CD4-positive, alpha-beta T cell treated with Interleukin-6 for 4 hours (primary cell): ENCODE data around the gene RAB35.
"Not testable (repeated sequence)": the region's sequence is repeated elsewhere in the genome, so short reads cannot be mapped to it uniquely, and the experiment has no call there.

Experiments used
- DNase-seq: peaks from one replicate; pipeline ENCODE4 v3.0.0-alpha.2; 2020; ENCODE audit warnings: mixed read lengths

RAB35 gene

DNA sequence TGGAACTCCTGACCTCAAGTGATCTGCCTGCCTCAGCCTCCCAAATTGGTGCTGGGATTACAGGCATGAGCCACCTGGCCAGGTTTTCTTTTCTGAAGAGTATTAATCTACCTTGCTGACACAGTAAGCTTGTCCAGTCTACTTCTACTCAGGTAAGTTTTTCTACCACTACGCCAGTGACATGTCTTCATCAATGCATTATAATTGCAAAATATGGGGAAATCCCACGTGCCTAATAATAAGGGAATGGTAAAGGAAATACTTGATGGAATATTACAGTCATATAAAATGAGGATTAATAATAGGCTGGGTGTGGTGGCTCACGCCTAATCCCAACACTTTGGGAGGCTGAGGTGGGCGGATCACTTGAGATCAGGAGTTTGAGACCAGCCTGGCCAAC lies 62.3 kb downstream of the RAB35 start:
- no peak for DNase-seq

GRCh38 chr12:120051535-120051934 lies 65.0 kb downstream of the RAB35 start:
- no peak for DNase-seq

- no peak for DNase-seq
Measured at GRCh38 chr12:120049426-120049825, 67.1 kb downstream of the RAB35 start.

DNA sequence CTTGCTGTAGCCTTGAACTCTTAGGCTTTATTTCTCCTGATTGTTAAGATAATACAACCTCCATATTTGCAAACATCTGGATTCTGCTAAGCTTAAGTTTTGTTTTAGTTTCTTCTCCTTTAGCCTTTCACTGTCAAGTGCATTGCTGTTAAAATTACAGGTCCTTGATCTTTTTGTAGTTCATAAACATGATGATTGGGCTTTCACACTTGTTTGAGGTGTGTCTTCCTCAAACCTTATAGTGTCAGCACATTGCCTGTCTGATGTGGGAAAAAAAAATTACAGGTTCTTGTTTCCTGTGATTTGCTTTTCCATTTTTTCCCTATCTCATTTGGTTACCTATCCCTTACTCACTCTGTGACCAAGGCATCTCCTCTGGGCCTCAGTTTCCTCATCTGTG lies 68.3 kb downstream of the RAB35 start:
- DNase-seq: no peak

- DNase-seq: no peak
Measured at GRCh38 chr12:120047072-120047471, 69.5 kb downstream of the RAB35 start.

DNA sequence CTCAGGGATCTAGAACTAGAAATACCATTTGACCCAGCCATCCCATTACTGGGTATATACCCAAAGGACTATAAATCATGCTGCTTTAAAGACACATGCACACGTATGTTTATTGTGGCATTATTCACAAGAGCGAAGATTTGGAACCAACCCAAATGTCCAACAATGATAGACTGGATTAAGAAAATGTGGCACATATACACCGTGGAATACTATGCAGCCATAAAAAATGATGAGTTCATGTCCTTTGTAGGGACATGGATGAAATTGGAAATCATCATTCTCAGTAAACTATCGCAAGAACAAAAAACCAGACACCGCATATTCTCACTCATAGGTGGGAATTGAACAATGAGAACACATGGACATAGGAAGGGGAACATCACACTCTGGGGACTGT lies 71.2 kb downstream of the RAB35 start:
- DNase-seq: not testable (repeated sequence)
